Subcutaneous abdominal adipose tissue (tissue), 5 donors: ENCODE results near the gene PSMD1.
"Not testable (repeated sequence)": the region's sequence is repeated elsewhere in the genome, so short reads cannot be mapped to it uniquely, and the experiment has no call there.

Experiments
- H3K27ac ChIP-seq: one replicate; pipeline ENCODE4 v1.7.0; 2013; ENCODE audit warnings: low read depth, mild to moderate bottlenecking, inconsistent platforms, low read length, moderate library complexity
- H3K27me3 ChIP-seq, 5 donors: one replicate each; pipeline ENCODE4 v1.7.0; 2013; ENCODE audit warnings: low read length in 5 of 5, inconsistent platforms in 1 of 5; ENCODE audit not compliant: control insufficient read depth in 5 of 5, insufficient read depth in 4 of 5
- H3K36me3 ChIP-seq, 5 donors: one replicate each; pipeline ENCODE4 v1.7.0; 2013; ENCODE audit warnings: low read length in 5 of 5; ENCODE audit not compliant: control insufficient read depth in 5 of 5, insufficient read depth in 5 of 5
- H3K4me1 ChIP-seq, 5 donors: one replicate each; pipeline ENCODE4 v1.7.0; 2013; ENCODE audit warnings: low read length in 5 of 5, mild to moderate bottlenecking in 3 of 5, moderate library complexity in 1 of 5; ENCODE audit not compliant: control insufficient read depth in 5 of 5, insufficient read depth in 5 of 5
- H3K4me3 ChIP-seq, 5 donors: one replicate each; pipeline ENCODE4 v1.7.0; 2013; ENCODE audit warnings: low read length in 5 of 5, low read depth in 1 of 5
- H3K9ac ChIP-seq, 5 donors: one replicate each; pipeline ENCODE4 v1.7.0; 2013; ENCODE audit warnings: low read length in 5 of 5, mild to moderate bottlenecking in 4 of 5, moderate library complexity in 3 of 5
- H3K9me3 ChIP-seq, 5 donors: one replicate each; pipeline ENCODE4 v1.7.0; 2013; ENCODE audit warnings: low read length in 5 of 5; ENCODE audit not compliant: control insufficient read depth in 5 of 5
- donor health status: healthy.
- donor health status: healthy.
- donor health status: healthy.
- donor health status: healthy.
- donor health status: healthy.

PSMD1 gene

DNA sequence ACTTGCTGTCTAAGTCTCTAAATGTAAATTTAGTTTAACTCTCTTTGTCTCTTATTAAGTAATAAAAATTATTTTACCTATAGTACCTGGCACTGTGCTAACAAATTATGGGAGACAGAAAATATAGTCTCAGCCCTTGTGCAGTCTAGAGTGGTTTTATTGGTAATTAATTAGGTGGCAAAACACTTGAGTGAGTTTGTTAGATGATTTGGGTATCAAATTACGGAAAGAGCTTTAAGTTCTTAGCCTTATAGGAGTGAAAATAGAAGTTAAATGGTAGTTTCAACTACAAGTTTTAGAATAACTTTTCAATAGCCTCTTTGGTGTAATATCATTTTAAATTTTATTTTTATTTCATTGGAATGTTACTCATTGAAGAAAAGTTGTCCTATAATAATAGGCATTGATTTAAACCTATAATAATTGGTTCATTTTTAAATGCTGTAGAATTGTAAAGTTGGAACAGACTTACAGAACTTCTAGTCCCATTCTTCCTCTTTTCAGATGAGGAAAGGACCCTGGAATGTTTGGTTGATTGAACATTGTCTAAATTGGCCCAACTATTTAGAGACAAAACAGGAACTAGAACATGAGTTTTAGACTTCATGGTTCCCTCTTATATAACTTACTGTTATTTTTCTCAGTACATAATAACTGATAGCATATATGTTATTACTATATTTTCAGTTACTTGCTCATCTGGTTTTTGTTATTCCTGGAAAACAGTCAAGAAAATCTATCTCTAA lies 78.4 kb downstream of the PSMD1 start:
- Histone ChIP-seq H3K27me3 (no peaks in the 10 kb centered on the region), H3K4me3 (no peak overlapping the region), H3K4me1 (peaks cover 0 to 6% (median 3%) of the 10 kb centered on the region in 5 donors), H3K36me3 (peaks cover 0 to 6% (median 4%) of the 10 kb centered on the region in 5 donors), H3K27ac (no peak overlapping the region), H3K9ac (no peak overlapping the region), H3K9me3 (no peaks in the 10 kb centered on the region)

- no peaks in the 10 kb centered on the region for H3K27me3 ChIP-seq
- no peak overlapping the region for H3K27ac ChIP-seq
- H3K4me3 ChIP-seq: no peak overlapping the region
- no peaks in the 10 kb centered on the region for H3K9me3 ChIP-seq
- H3K4me1 ChIP-seq: peaks cover 0 to 6% (median 0%) of the 10 kb centered on the region in 5 donors
- no peak overlapping the region for H3K9ac ChIP-seq
- peaks cover 0 to 6% (median 4%) of the 10 kb centered on the region in 5 donors for H3K36me3 ChIP-seq
Observed at GRCh38 chr2:231138699-231139098, 82.0 kb downstream of the PSMD1 start.

GRCh38 chr2:231139796-231140195 lies 83.1 kb downstream of the PSMD1 start:
- H3K9ac ChIP-seq: no peak overlapping the region
- H3K4me1 ChIP-seq: no peaks in the 10 kb centered on the region
- no peaks in the 10 kb centered on the region for H3K27me3 ChIP-seq
- H3K4me3 ChIP-seq: no peak overlapping the region
- peaks cover 0 to 6% (median 4%) of the 10 kb centered on the region in 5 donors for H3K36me3 ChIP-seq
- H3K9me3 ChIP-seq: no peaks in the 10 kb centered on the region
- no peak overlapping the region for H3K27ac ChIP-seq

DNA sequence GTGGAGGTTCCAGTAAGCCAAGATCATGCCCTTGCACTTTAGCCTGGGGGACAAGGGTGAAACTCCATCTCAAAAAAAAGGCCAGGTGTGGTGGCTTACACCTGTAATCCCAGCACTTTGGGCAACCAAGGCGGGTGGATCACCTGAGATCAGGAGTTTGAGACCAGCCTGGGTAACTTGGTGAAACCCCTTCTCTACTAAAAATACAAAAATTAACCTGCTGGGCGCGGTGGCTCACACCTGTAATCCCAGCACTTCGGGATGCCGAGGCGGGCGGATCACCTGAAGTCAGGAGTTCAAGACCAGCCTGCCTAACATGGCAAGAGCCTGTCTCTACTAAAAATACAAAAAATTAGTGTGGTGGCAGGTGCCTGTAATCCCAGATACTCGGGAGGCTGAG lies 84.1 kb downstream of the PSMD1 start:
- not testable (repeated sequence) for H3K4me3 ChIP-seq

GRCh38 chr2:231144896-231145295 lies 88.2 kb downstream of the PSMD1 start:
- no peaks in the 10 kb centered on the region for H3K27me3 ChIP-seq
- H3K9ac ChIP-seq: no peak overlapping the region
- no peak overlapping the region for H3K4me3 ChIP-seq
- H3K4me1 ChIP-seq: peaks cover 0 to 4% (median 0%) of the 10 kb centered on the region in 5 donors
- no peaks in the 10 kb centered on the region for H3K9me3 ChIP-seq
- no peak overlapping the region for H3K27ac ChIP-seq
- peaks cover 9 to 22% (median 20%) of the 10 kb centered on the region in 5 donors for H3K36me3 ChIP-seq

More for the DNA sequence above, 84.1 kb downstream of the PSMD1 start:
- not testable (repeated sequence) for H3K27me3 ChIP-seq, H3K36me3 ChIP-seq, H3K27ac ChIP-seq, H3K9me3 ChIP-seq, H3K4me1 ChIP-seq, H3K9ac ChIP-seq

DNA sequence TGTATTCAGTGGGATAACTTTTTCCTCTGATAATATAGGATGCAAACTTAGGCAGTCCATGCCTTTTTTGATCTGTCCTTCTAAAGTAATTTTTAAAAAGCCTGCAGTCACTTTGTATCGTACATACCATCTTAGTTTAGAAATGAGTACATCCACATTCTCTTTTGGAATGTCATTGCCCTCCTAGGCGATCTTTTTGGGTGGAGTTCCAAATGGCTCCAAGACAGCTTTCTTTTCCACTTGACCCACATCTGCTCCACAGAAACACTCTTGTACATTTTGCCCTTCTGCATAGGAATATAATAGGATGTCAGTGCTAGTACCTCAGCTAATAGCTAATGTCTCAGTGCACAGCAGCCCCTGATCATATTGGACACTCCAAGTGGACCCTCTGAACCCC lies 90.0 kb downstream of the PSMD1 start:
- Histone ChIP-seq H3K4me1 (peaks cover 0 to 4% (median 0%) of the 10 kb centered on the region in 5 donors), H3K27ac (no peak overlapping the region), H3K9ac (no peak overlapping the region), H3K27me3 (no peaks in the 10 kb centered on the region), H3K36me3 (peaks cover 9 to 21% (median 21%) of the 10 kb centered on the region in 5 donors), H3K9me3 (no peaks in the 10 kb centered on the region), H3K4me3 (no peak overlapping the region)

- no peaks in the 10 kb centered on the region for H3K9me3 ChIP-seq
- H3K4me3 ChIP-seq: no peak overlapping the region
- no peaks in the 10 kb centered on the region for H3K27me3 ChIP-seq
- H3K4me1 ChIP-seq: peaks cover 0 to 4% (median 0%) of the 10 kb centered on the region in 5 donors
- no peak overlapping the region for H3K27ac ChIP-seq
- H3K36me3 ChIP-seq: peaks cover 19 to 37% (median 35%) of the 10 kb centered on the region in 5 donors
- no peak overlapping the region for H3K9ac ChIP-seq
Observed at GRCh38 chr2:231152800-231153557, 96.3 kb downstream of the PSMD1 start.

- H3K27me3 ChIP-seq: no peaks in the 10 kb centered on the region
- no peak overlapping the region for H3K4me3 ChIP-seq
- peaks cover 0 to 26% (median 12%) of the 10 kb centered on the region in 5 donors for H3K4me1 ChIP-seq
- peak overlapping the region in 1 of 5 donors; percentile 25 for H3K9ac ChIP-seq
- H3K27ac ChIP-seq: no peak overlapping the region
- peaks cover 9 to 29% (median 21%) of the 10 kb centered on the region in 5 donors for H3K36me3 ChIP-seq
- no peaks in the 10 kb centered on the region for H3K9me3 ChIP-seq
Observed at GRCh38 chr2:231159306-231159705, 102.6 kb downstream of the PSMD1 start.

DNA sequence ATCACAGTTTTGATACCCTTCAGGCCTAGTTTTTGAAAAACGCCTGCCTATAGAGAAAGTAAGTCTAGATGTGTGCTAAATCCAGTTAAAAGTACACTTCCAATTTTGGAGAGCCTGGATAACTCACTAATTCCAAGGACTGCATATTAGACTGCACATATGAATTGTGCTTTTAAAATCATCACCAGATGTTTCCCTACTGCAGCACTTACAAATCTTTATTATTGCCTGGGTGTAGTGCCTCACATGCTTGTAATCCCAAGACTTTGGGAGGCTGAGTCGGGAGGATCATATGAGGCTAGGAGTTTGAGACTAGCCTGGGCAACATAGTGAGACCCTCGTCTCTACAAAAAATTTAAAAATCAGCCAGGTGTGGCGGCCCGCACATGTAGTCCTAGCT lies 104.0 kb downstream of the PSMD1 start:
- Histone ChIP-seq H3K36me3 (peaks cover 6 to 32% (median 24%) of the 10 kb centered on the region in 5 donors), H3K27me3 (no peaks in the 10 kb centered on the region), H3K4me3 (no peak overlapping the region), H3K27ac (no peak overlapping the region), H3K4me1 (peaks cover 0 to 26% (median 12%) of the 10 kb centered on the region in 5 donors), H3K9me3 (no peaks in the 10 kb centered on the region), H3K9ac (no peak overlapping the region)

DNA sequence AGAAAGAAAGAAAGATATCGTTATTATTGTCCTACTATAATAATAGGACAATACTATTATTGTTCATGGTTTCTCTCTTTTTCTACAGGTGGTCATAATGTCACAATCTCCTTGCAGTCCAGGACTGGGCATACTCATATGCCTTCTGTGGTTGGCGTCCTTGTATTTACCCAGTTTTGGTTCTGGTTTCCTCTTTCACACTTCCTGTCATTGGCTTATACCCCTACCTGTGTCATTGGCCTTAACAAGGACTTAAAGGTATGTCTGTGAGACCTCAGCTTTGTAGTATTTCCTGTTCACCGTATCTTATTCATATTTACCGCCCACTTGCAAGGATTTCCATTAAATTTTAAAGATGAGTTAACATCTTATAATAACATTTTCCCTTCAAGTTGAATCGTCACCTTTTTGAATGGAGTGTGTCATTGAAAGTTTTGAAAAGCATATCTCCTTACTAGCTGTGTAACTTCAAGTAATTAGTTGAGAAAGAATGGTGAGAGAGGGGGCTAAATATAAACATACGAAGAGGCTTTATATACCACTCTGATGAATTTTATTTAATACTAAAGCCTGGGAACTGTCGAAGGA lies 104.7 kb downstream of the PSMD1 start:
- Histone ChIP-seq H3K4me1 (peaks cover 0 to 26% (median 12%) of the 10 kb centered on the region in 5 donors), H3K36me3 (peaks cover 13 to 37% (median 31%) of the 10 kb centered on the region in 5 donors), H3K9me3 (no peaks in the 10 kb centered on the region), H3K9ac (no peak overlapping the region), H3K4me3 (no peak overlapping the region), H3K27ac (peak overlapping the region; percentile 6), H3K27me3 (no peaks in the 10 kb centered on the region)
